Ovary (tissue), 3 donors: Measurements from ENCODE around the gene FFAR4.
"Not testable (repeated sequence)": the region's sequence is repeated elsewhere in the genome, so short reads cannot be mapped to it uniquely, and the experiment has no call there.

ENCODE experiments used
- EP300 ChIP-seq: sonication (generic); formaldehyde crosslinking; IDR thresholded peaks from one replicate; pipeline ENCODE4 v1.6.1; 2017; ENCODE audit warnings: antibody characterized with exemption
- TF ChIP-seq, protein P1 (sequence below), 3 donors: fragments of 450-650 bp in 2 of 3; fragments of 200-600 bp in 1 of 3; IDR thresholded peaks; one replicate each; pipeline versions ENCODE4 v1.5.1 to v1.8.0; 2016 to 2022; ENCODE audit warnings: antibody characterized with exemption in 3 of 3, mild to moderate bottlenecking in 1 of 3
- donor health status: DM: no; HTN: no; CAD: no.

DNA sequence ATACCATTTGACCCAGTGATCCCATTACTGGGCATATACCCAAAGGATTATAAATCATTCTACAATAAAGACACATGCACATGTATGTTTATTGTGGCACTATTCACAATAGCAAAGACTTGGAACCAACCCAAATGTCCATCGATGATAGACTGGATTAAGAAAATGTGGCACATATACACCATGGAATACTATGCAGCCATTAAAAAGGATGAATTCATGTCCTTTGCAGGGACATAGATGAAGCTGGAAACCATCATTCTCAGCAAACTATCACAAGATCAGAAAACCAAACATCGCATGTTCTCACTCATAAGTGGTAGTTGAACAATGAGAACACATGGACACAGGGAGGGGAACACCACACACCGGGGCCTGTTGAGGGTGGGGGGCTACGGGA, 25.6 kb upstream of the FFAR4 start:
- TF ChIP-seq, protein P1, sequence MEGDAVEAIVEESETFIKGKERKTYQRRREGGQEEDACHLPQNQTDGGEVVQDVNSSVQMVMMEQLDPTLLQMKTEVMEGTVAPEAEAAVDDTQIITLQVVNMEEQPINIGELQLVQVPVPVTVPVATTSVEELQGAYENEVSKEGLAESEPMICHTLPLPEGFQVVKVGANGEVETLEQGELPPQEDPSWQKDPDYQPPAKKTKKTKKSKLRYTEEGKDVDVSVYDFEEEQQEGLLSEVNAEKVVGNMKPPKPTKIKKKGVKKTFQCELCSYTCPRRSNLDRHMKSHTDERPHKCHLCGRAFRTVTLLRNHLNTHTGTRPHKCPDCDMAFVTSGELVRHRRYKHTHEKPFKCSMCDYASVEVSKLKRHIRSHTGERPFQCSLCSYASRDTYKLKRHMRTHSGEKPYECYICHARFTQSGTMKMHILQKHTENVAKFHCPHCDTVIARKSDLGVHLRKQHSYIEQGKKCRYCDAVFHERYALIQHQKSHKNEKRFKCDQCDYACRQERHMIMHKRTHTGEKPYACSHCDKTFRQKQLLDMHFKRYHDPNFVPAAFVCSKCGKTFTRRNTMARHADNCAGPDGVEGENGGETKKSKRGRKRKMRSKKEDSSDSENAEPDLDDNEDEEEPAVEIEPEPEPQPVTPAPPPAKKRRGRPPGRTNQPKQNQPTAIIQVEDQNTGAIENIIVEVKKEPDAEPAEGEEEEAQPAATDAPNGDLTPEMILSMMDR (IDR thresholded peaks at IDR 0.05), result not testable (repeated sequence)
- not testable (repeated sequence) for TF ChIP-seq EP300
